ENCODE results near the gene VPS37C.
"Not testable (repeated sequence)": the region's sequence is repeated elsewhere in the genome, so short reads cannot be mapped to it uniquely, and the experiment has no call there.

DNA sequence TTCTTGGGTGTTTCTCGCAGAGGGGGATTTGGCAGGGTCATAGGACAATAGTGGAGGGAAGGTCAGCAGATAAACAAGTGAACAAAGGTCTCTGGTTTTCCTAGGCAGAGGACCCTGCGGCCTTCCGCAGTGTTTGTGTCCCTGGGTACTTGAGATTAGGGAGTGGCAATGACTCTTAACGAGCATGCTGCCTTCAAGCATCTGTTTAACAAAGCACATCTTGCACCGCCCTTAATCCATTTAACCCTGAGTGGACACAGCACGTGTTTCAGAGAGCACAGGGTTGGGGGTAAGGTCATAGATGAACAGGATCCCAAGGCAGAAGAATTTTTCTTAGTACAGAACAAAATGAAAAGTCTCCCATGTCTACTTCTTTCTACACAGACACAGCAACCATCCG lies 4.6 kb upstream of the VPS37C start:
- TF ChIP-seq, protein P1, sequence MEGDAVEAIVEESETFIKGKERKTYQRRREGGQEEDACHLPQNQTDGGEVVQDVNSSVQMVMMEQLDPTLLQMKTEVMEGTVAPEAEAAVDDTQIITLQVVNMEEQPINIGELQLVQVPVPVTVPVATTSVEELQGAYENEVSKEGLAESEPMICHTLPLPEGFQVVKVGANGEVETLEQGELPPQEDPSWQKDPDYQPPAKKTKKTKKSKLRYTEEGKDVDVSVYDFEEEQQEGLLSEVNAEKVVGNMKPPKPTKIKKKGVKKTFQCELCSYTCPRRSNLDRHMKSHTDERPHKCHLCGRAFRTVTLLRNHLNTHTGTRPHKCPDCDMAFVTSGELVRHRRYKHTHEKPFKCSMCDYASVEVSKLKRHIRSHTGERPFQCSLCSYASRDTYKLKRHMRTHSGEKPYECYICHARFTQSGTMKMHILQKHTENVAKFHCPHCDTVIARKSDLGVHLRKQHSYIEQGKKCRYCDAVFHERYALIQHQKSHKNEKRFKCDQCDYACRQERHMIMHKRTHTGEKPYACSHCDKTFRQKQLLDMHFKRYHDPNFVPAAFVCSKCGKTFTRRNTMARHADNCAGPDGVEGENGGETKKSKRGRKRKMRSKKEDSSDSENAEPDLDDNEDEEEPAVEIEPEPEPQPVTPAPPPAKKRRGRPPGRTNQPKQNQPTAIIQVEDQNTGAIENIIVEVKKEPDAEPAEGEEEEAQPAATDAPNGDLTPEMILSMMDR (IDR thresholded peaks at IDR 0.05) = not testable (repeated sequence)
- TF ChIP-seq POLR2AphosphoS5 (IDR thresholded peaks at IDR 0.05; ENCODE audit: low read depth, low read length); FOXM1 (IDR thresholded peaks at IDR 0.05; ENCODE audit: low read depth); SIN3A (IDR thresholded peaks at IDR 0.05; ENCODE audit: borderline replicate concordance, low read depth, low read length); JUND (IDR thresholded peaks at IDR 0.05); RAD21 (IDR thresholded peaks at IDR 0.05; ENCODE audit: low read length); ELF1 (IDR thresholded peaks at IDR 0.05); NRF1 (IDR thresholded peaks at IDR 0.05; ENCODE audit: low read depth, low read length): not testable (repeated sequence)
- TF ChIP-seq, protein P2, sequence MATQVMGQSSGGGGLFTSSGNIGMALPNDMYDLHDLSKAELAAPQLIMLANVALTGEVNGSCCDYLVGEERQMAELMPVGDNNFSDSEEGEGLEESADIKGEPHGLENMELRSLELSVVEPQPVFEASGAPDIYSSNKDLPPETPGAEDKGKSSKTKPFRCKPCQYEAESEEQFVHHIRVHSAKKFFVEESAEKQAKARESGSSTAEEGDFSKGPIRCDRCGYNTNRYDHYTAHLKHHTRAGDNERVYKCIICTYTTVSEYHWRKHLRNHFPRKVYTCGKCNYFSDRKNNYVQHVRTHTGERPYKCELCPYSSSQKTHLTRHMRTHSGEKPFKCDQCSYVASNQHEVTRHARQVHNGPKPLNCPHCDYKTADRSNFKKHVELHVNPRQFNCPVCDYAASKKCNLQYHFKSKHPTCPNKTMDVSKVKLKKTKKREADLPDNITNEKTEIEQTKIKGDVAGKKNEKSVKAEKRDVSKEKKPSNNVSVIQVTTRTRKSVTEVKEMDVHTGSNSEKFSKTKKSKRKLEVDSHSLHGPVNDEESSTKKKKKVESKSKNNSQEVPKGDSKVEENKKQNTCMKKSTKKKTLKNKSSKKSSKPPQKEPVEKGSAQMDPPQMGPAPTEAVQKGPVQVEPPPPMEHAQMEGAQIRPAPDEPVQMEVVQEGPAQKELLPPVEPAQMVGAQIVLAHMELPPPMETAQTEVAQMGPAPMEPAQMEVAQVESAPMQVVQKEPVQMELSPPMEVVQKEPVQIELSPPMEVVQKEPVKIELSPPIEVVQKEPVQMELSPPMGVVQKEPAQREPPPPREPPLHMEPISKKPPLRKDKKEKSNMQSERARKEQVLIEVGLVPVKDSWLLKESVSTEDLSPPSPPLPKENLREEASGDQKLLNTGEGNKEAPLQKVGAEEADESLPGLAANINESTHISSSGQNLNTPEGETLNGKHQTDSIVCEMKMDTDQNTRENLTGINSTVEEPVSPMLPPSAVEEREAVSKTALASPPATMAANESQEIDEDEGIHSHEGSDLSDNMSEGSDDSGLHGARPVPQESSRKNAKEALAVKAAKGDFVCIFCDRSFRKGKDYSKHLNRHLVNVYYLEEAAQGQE (IDR thresholded peaks at IDR 0.05; ENCODE audit: low read depth, low read length) = not testable (repeated sequence)
